HepG2 (cell line): ENCODE measurements around the gene H6PD. TPM values are rescaled to one million over a fixed set of nuclear protein-coding genes. Genes with fewer than 3 reads are reported as not detected.

ENCODE experiments used
- ARID5B ChIP-seq: IDR thresholded peaks from 2 replicates; pipeline ENCODE4 v1.4.0; 2020; ENCODE audit warnings: mild to moderate bottlenecking, missing genetic modification reagents
- ATRX ChIP-seq: sonication (generic); formaldehyde crosslinking; IDR thresholded peaks from 2 replicates; pipeline ENCODE4 v1.4.0; 2020; ENCODE audit warnings: missing genetic modification reagents, borderline replicate concordance
- BCL6 ChIP-seq: IDR thresholded peaks from 2 replicates; pipeline ENCODE4 v1.6.1; 2016; ENCODE audit warnings: missing genetic modification reagents, missing compliant biosample characterization
- BHLHE40 ChIP-seq: IDR thresholded peaks from 2 replicates; pipeline ENCODE4 v1.6.1; 2011; ENCODE audit warnings: low read length, improper control_type of control experiment
- ELK4 ChIP-seq: sonication (generic); formaldehyde crosslinking; IDR thresholded peaks from 2 replicates; pipeline ENCODE4 v1.9.0; 2021; ENCODE audit warnings: missing genetic modification reagents, borderline replicate concordance
- GZF1 ChIP-seq: sonication (generic); formaldehyde crosslinking; IDR thresholded peaks from 2 replicates; pipeline ENCODE4 v1.5.1; 2020; ENCODE audit warnings: mild to moderate bottlenecking, missing genetic modification reagents
- HMGXB4 ChIP-seq, 2 experiments: sonication (generic) in 1 of 2; formaldehyde crosslinking in 1 of 2; IDR thresholded peaks; 2 replicates each; pipeline versions ENCODE4 v1.4.0 to v1.6.1; 2018 to 2020; ENCODE audit warnings: missing genetic modification reagents in 2 of 2, borderline replicate concordance in 1 of 2, low read depth in 1 of 2, mild to moderate bottlenecking in 1 of 2, missing biosample characterization in 1 of 2
- MAFG ChIP-seq: sonication (generic); formaldehyde crosslinking; IDR thresholded peaks from 2 replicates; pipeline ENCODE4 v1.5.1; 2020; ENCODE audit warnings: mild to moderate bottlenecking, missing genetic modification reagents
- MEF2D ChIP-seq: sonication (generic); formaldehyde crosslinking; IDR thresholded peaks from 2 replicates; pipeline ENCODE4 v1.5.1; 2020; ENCODE audit warnings: mild to moderate bottlenecking, missing genetic modification reagents
- MXD1 ChIP-seq: sonication (generic); formaldehyde crosslinking; IDR thresholded peaks from 2 replicates; pipeline ENCODE4 v1.4.0; 2020; ENCODE audit warnings: mild to moderate bottlenecking, missing genetic modification reagents
- RELA ChIP-seq: sonication (generic); formaldehyde crosslinking; IDR thresholded peaks from 2 replicates; pipeline ENCODE4 v1.4.0; 2020; ENCODE audit warnings: missing genetic modification reagents
- SMAD3 ChIP-seq: sonication (generic); formaldehyde crosslinking; IDR thresholded peaks from 2 replicates; pipeline ENCODE4 v1.4.0; 2020; ENCODE audit warnings: missing genetic modification reagents
- SNAPC4 ChIP-seq: sonication (generic); formaldehyde crosslinking; IDR thresholded peaks from 2 replicates; pipeline ENCODE4 v1.4.0; 2020; ENCODE audit warnings: mild to moderate bottlenecking, missing genetic modification reagents
- ZMYM3 ChIP-seq: sonication (generic); formaldehyde crosslinking; IDR thresholded peaks from 2 replicates; pipeline ENCODE4 v1.5.1; 2020; ENCODE audit warnings: mild to moderate bottlenecking, missing genetic modification reagents
- ZNF263 ChIP-seq: sonication (generic); formaldehyde crosslinking; IDR thresholded peaks from 2 replicates; pipeline ENCODE4 v1.4.0; 2020; ENCODE audit warnings: missing genetic modification reagents
- ZNF329 ChIP-seq: sonication (generic); formaldehyde crosslinking; IDR thresholded peaks from 2 replicates; pipeline ENCODE4 v1.9.0; 2021; ENCODE audit warnings: low read depth, mild to moderate bottlenecking, missing genetic modification reagents
- ZNF570 ChIP-seq: sonication (generic); formaldehyde crosslinking; IDR thresholded peaks from 2 replicates; pipeline ENCODE4 v1.4.0; 2020; ENCODE audit warnings: mild to moderate bottlenecking, missing genetic modification reagents, borderline replicate concordance
- ZNF652 ChIP-seq: IDR thresholded peaks from 2 replicates; pipeline ENCODE4 v1.6.1; 2016; ENCODE audit warnings: low read depth, borderline replicate concordance
- polyA plus RNA-seq, 8 experiments: library from polyadenylated mRNA; depleted of rRNA in 3 of 8; stranded (reverse) in 7 of 8; unstranded in 1 of 8; fragments of >200 nt; fragmentation: Illumina TruSeq in 4 of 8; extraction: Trizol in 4 of 8; gene quantifications; 2 replicates each; pipeline versions ENCODE4 v1.2.1 to v1.2.3, GENCODE V29; 2011 to 2016; ENCODE audit warnings: low read depth in 4 of 8, missing spikeins in 1 of 8, mixed read lengths in 1 of 8; ENCODE audit not compliant: insufficient read depth in 1 of 8
- total RNA-seq, 5 experiments: library from RNA; depleted of rRNA; stranded (reverse); fragments of >200 nt; fragmentation: Illumina TruSeq; extraction: Trizol; gene quantifications; 2 replicates each; pipeline ENCODE4 v1.2.3, GENCODE V29; 2016; ENCODE audit warnings: low read depth in 1 of 5

The H6PD gene
- total and polyA plus RNA-seq, 2 of the 13 experiments (the other 11 are each of a cell fraction or from before 2014, with no cell fraction given): 9.3 to 14.1 TPM

GRCh38 chr1:9291914-9292360, 57.4 kb downstream of the H6PD start (continued):
- TF ChIP-seq ELK4 (CRISPR knock-in tag) (no peak), SMAD3 (CRISPR knock-in tag) (peak; percentile 41; the same call in 1 of the 2 replicates), ZMYM3 (CRISPR knock-in tag) (no peak), SNAPC4 (peak; percentile 14; the same call in 1 of the 2 replicates), ZNF263 (CRISPR knock-in tag) (no peak), ZNF329 (CRISPR knock-in tag) (no peak), BHLHE40 (0 out of 2 replicates have a peak, but pooled peaks have one; percentile 3), BCL6 (0 out of 2 replicates have a peak, but pooled peaks have one; percentile 7), ZNF570 (CRISPR knock-in tag) (no peak), ARID5B (0 out of 2 replicates have a peak, but pooled peaks have one; percentile 7), MAFG (CRISPR knock-in tag) (no peak), MEF2D (CRISPR knock-in tag) (peak; percentile 18; the same call in 1 of the 2 replicates), GZF1 (CRISPR knock-in tag) (no peak), RELA (CRISPR knock-in tag) (no peak), ZNF652 (peak; percentile 46; the same call in 1 of the 2 replicates), HMGXB4 (CRISPR knock-in tag; IDR thresholded peaks at IDR 0.05; ENCODE audit: borderline replicate concordance in 1 of 2, low read depth in 1 of 2) (peak in 1 of 2 experiments; percentile 28; a peak in 1 of 4 replicates), MXD1 (no peak), ATRX (CRISPR knock-in tag) (no peak)
